A549 (cell line): Measurements from ENCODE around the gene C8G.

Experiments used
- CBX2 ChIP-seq: fragments of 200-600 bp; sonication (generic); IDR thresholded peaks from 2 replicates; pipeline ENCODE4 v1.6.1; 2016; ENCODE audit warnings: low read depth, mild to moderate bottlenecking, borderline replicate concordance
- CHD2 ChIP-seq: fragments of 150-350 bp; IDR thresholded peaks from 2 replicates; pipeline ENCODE4 v1.6.1; 2014; ENCODE audit warnings: low read length; ENCODE audit not compliant: partially characterized antibody
- GATA3 ChIP-seq: IDR thresholded peaks from 2 replicates; pipeline ENCODE4 v1.6.1; 2012; ENCODE audit warnings: borderline replicate concordance
- NPAS2 ChIP-seq: fragments of 250-450 bp; sonication (Bioruptor Pico); IDR thresholded peaks from 2 replicates; pipeline ENCODE4 v1.8.0; 2022; ENCODE audit warnings: mild to moderate bottlenecking, moderate library complexity, borderline replicate concordance
- NR3C1 ChIP-seq: fragments of >200 bp; sonication (Bioruptor Twin); formaldehyde crosslinking; IDR thresholded peaks from 3 replicates; pipeline ENCODE4 v1.6.1; 2017
- POLR2A ChIP-seq: IDR thresholded peaks from 2 replicates; pipeline ENCODE4 v1.6.1; 2012; ENCODE audit warnings: mild to moderate bottlenecking, low read length
- RAD21 ChIP-seq, 2 experiments: fragments of >200 bp in 1 of 2; sonication (Bioruptor Twin) in 1 of 2; formaldehyde crosslinking in 1 of 2; IDR thresholded peaks in 1 of 2; conservative IDR thresholded peaks in 1 of 2; 2 replicates in 1 of 2; 3 replicates in 1 of 2; pipeline ENCODE4 v1.6.1; 2012 to 2018; ENCODE audit warnings: inconsistent platforms in 1 of 2
- TP53 ChIP-seq: fragments of 250-450 bp; sonication (Bioruptor Pico); IDR thresholded peaks from 2 replicates; pipeline ENCODE4 v1.5.0; 2021; ENCODE audit warnings: mild to moderate bottlenecking, moderate library complexity
- TF ChIP-seq, protein P1 (sequence below): fragments of 250-450 bp; sonication (Bioruptor Pico); IDR thresholded peaks from 2 replicates; pipeline ENCODE4 v1.5.0; 2021; ENCODE audit warnings: mild to moderate bottlenecking, moderate library complexity, borderline replicate concordance
- TF ChIP-seq, protein P2 (sequence below): fragments of >200 bp; sonication (Bioruptor Twin); formaldehyde crosslinking; IDR thresholded peaks from 3 replicates; pipeline ENCODE4 v1.5.1; 2016
- TF ChIP-seq, protein P3 (sequence below): IDR thresholded peaks from 2 replicates; pipeline ENCODE4 v1.6.1; 2012
- TF ChIP-seq, protein P4 (sequence below): IDR thresholded peaks from 2 replicates; pipeline ENCODE4 v1.6.1; 2012
- TF ChIP-seq, protein P5 (sequence below): fragments of >200 bp; sonication (Bioruptor Twin); formaldehyde crosslinking; IDR thresholded peaks from 3 replicates; pipeline ENCODE4 v1.6.1; 2016
- TF ChIP-seq, protein P6 (sequence below): IDR thresholded peaks from 2 replicates; pipeline ENCODE4 v1.6.1; 2012; ENCODE audit warnings: low read depth, borderline replicate concordance

DNA sequence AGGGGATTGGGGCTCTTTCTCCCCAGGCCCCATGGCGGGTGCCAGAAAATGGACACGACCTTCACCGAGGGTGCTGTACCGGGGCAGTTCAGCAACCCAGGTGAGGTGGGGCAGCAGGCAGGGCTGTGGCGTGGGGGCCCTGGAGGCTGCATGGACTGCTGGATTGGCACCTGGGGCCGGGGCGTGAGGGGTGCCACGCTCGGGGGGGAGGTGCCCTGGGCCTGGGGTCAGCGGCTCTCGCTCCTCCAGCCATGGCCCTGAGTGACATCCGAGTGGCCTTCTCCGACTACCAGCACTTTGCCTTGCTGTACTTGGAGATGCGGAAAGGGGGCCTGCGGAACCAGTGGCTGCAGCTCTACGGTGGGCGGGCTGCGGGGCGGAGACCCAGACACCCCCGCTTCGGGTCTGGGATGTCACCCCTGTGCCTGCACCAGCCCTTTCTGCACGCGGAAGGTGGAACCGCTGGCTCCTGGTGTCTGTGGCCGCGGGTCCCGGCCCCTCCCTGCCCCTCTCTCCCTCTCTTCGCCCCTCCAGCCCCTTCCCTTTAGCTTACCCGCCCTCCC lies 39.5 kb downstream of the C8G start:
- TF ChIP-seq, protein P1, sequence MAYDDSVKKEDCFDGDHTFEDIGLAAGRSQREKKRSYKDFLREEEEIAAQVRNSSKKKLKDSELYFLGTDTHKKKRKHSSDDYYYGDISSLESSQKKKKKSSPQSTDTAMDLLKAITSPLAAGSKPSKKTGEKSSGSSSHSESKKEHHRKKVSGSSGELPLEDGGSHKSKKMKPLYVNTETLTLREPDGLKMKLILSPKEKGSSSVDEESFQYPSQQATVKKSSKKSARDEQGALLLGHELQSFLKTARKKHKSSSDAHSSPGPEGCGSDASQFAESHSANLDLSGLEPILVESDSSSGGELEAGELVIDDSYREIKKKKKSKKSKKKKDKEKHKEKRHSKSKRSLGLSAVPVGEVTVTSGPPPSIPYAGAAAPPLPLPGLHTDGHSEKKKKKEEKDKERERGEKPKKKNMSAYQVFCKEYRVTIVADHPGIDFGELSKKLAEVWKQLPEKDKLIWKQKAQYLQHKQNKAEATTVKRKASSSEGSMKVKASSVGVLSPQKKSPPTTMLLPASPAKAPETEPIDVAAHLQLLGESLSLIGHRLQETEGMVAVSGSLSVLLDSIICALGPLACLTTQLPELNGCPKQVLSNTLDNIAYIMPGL: no peak
- TF ChIP-seq, protein P2, sequence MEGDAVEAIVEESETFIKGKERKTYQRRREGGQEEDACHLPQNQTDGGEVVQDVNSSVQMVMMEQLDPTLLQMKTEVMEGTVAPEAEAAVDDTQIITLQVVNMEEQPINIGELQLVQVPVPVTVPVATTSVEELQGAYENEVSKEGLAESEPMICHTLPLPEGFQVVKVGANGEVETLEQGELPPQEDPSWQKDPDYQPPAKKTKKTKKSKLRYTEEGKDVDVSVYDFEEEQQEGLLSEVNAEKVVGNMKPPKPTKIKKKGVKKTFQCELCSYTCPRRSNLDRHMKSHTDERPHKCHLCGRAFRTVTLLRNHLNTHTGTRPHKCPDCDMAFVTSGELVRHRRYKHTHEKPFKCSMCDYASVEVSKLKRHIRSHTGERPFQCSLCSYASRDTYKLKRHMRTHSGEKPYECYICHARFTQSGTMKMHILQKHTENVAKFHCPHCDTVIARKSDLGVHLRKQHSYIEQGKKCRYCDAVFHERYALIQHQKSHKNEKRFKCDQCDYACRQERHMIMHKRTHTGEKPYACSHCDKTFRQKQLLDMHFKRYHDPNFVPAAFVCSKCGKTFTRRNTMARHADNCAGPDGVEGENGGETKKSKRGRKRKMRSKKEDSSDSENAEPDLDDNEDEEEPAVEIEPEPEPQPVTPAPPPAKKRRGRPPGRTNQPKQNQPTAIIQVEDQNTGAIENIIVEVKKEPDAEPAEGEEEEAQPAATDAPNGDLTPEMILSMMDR: no peak
- TF ChIP-seq NR3C1 (no peak), RAD21 (conservative IDR thresholded peaks at IDR 0.05 in 1 of 2, IDR thresholded peaks at IDR 0.05 in 1 of 2) (no peak), GATA3 (no peak), CHD2 (no peak), NPAS2 (CRISPR knock-in tag) (no peak), TP53 (CRISPR knock-in tag) (no peak), POLR2A (no peak), CBX2 (no peak)
- TF ChIP-seq, protein P3, sequence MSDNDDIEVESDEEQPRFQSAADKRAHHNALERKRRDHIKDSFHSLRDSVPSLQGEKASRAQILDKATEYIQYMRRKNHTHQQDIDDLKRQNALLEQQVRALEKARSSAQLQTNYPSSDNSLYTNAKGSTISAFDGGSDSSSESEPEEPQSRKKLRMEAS: no peak
- TF ChIP-seq, protein P4, sequence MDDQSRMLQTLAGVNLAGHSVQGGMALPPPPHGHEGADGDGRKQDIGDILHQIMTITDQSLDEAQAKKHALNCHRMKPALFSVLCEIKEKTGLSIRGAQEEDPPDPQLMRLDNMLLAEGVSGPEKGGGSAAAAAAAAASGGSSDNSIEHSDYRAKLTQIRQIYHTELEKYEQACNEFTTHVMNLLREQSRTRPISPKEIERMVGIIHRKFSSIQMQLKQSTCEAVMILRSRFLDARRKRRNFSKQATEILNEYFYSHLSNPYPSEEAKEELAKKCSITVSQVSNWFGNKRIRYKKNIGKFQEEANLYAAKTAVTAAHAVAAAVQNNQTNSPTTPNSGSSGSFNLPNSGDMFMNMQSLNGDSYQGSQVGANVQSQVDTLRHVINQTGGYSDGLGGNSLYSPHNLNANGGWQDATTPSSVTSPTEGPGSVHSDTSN: no peak
- TF ChIP-seq, protein P5, sequence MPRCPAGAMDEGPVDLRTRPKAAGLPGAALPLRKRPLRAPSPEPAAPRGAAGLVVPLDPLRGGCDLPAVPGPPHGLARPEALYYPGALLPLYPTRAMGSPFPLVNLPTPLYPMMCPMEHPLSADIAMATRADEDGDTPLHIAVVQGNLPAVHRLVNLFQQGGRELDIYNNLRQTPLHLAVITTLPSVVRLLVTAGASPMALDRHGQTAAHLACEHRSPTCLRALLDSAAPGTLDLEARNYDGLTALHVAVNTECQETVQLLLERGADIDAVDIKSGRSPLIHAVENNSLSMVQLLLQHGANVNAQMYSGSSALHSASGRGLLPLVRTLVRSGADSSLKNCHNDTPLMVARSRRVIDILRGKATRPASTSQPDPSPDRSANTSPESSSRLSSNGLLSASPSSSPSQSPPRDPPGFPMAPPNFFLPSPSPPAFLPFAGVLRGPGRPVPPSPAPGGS: no peak
- TF ChIP-seq, protein P6, sequence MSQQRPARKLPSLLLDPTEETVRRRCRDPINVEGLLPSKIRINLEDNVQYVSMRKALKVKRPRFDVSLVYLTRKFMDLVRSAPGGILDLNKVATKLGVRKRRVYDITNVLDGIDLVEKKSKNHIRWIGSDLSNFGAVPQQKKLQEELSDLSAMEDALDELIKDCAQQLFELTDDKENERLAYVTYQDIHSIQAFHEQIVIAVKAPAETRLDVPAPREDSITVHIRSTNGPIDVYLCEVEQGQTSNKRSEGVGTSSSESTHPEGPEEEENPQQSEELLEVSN: no peak
